ENCODE data around the gene ARR3.
"Not testable (repeated sequence)": the region's sequence is repeated elsewhere in the genome, so short reads cannot be mapped to it uniquely, and the experiment has no call there.

ARR3 gene

DNA sequence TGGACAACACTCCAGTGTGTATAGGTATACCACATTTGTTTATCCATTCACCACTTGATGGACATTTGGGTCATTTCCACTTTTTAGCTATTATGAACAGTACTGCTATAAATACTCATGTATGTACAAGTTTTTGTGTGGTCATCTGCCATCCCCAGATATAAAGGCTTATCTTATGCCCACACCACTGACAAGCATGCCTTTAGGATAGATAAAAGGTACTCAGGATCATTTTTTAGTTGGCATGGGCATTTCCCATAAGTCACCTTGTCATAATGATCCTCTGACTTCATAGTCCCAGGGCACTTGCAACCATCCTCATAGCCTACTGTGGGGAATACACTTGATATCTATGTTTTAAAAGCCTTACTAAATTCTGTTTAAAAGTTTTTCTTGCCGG lies 27.4 kb upstream of the ARR3 start:
- Mint-ChIP-seq H3K4me3 (no peak overlapping the region), H3K27me3 (ENCODE audit: low read depth) (no peaks in the 10 kb centered on the region), H3K9me3 (peaks cover 3% of the 10 kb centered on the region), H3K4me1 (no peaks in the 10 kb centered on the region), H3K36me3 (ENCODE audit: low read depth) (no peaks in the 10 kb centered on the region), H3K27ac (no peak overlapping the region)
- TF ChIP-seq, protein P1, sequence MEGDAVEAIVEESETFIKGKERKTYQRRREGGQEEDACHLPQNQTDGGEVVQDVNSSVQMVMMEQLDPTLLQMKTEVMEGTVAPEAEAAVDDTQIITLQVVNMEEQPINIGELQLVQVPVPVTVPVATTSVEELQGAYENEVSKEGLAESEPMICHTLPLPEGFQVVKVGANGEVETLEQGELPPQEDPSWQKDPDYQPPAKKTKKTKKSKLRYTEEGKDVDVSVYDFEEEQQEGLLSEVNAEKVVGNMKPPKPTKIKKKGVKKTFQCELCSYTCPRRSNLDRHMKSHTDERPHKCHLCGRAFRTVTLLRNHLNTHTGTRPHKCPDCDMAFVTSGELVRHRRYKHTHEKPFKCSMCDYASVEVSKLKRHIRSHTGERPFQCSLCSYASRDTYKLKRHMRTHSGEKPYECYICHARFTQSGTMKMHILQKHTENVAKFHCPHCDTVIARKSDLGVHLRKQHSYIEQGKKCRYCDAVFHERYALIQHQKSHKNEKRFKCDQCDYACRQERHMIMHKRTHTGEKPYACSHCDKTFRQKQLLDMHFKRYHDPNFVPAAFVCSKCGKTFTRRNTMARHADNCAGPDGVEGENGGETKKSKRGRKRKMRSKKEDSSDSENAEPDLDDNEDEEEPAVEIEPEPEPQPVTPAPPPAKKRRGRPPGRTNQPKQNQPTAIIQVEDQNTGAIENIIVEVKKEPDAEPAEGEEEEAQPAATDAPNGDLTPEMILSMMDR (IDR thresholded peaks at IDR 0.05; ENCODE audit: unreplicated experiment in 3 of 3) = no peak

DNA sequence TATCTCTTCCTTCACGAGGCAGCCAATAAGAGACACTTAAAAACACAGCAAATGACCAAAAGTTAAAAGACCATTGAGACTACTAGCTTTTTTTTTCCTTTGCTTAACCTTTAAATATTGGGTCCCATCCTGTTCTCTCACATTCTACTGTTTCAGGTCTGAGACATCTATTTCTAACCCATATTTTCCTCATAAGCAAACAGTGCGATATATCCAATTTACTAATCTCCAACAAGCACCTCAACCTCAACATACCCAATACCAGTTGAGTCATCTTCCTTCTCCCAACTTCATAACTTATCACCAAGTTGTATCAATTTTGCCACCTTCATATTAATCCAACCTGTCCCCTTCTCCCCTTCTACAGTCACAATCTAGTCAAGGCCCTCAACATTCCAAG lies 26.6 kb upstream of the ARR3 start:
- peaks cover 3% of the 10 kb centered on the region for H3K9me3 Mint-ChIP-seq
- no peak overlapping the region for H3K27ac Mint-ChIP-seq
- no peaks in the 10 kb centered on the region for H3K4me1 Mint-ChIP-seq
- no peak overlapping the region for H3K4me3 Mint-ChIP-seq
- no peaks in the 10 kb centered on the region for H3K36me3 Mint-ChIP-seq (ENCODE audit: low read depth)
- TF ChIP-seq, protein P1 (IDR thresholded peaks at IDR 0.05; ENCODE audit: unreplicated experiment in 3 of 3) = no peak
- H3K27me3 Mint-ChIP-seq (ENCODE audit: low read depth) = no peaks in the 10 kb centered on the region

DNA sequence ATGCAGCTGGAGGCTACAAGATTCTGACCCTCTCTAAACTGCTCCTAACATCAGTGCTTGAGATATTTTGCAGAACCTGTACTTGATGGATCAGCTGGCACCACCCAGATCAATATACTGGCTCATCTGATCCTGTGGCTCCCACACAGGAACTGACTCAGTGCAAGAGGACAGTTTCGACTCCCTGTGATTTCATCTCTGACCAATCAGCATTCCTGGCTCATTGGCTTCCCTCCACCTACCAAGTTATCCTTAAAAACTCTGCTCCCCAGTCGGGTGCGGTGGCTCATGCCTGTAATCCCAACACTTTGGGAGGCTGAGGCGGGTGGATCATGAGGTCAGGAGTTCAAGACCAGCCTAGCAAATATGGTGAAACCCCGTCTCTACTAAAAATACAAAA lies 24.5 kb upstream of the ARR3 start:
- H3K9me3 Mint-ChIP-seq; H3K27me3 Mint-ChIP-seq (ENCODE audit: low read depth); H3K27ac Mint-ChIP-seq; H3K4me3 Mint-ChIP-seq; H3K4me1 Mint-ChIP-seq; H3K36me3 Mint-ChIP-seq (ENCODE audit: low read depth): not testable (repeated sequence)

DNA sequence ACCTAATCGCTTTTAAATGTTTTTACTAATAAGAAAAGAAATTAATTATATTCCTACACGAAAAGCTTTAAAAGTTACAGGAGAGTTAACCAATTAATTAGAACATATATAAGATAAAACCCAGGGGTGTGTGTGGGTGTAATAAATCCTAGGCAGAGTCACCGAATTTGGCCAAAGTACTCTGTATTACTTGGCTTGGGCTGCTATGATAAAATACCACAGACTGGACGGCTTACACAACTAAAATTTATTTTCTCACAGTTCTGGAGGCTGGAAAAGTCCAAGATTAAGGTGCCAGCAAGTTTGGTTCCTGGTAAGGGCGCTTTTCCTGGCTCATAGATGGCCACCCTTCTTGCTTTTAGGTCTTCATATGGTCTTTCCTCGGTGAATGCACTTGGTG lies 23.3 kb upstream of the ARR3 start:
- no peaks in the 10 kb centered on the region for H3K4me1 Mint-ChIP-seq
- TF ChIP-seq, protein P1 (IDR thresholded peaks at IDR 0.05; ENCODE audit: unreplicated experiment in 3 of 3) = no peak
- H3K4me3 Mint-ChIP-seq = no peak overlapping the region
- H3K27me3 Mint-ChIP-seq (ENCODE audit: low read depth) = no peaks in the 10 kb centered on the region
- H3K36me3 Mint-ChIP-seq (ENCODE audit: low read depth) = no peaks in the 10 kb centered on the region
- peaks cover 4% of the 10 kb centered on the region for H3K9me3 Mint-ChIP-seq
- H3K27ac Mint-ChIP-seq = no peak overlapping the region

DNA sequence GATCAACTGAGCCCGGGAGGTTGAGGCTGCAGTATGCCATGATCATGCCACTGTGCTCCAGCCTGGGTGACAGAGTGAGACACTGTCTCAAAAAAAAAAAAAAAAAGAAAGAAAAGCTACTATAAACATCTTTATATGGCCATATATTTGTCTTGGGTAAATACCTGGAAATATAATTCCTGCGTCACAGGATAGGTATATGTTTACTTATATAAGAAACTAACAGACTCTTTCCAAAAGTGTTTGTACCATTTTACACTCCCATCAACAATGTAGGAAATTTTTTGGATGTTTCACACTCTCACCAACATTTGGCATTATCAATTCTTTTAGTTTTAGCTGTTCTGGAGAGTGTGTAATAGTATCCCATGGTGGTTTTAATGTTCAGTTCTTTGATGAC lies 20.9 kb upstream of the ARR3 start:
- H3K4me1 Mint-ChIP-seq = no peaks in the 10 kb centered on the region
- H3K9me3 Mint-ChIP-seq = peaks cover 2% of the 10 kb centered on the region
- H3K27me3 Mint-ChIP-seq (ENCODE audit: low read depth) = no peaks in the 10 kb centered on the region
- TF ChIP-seq, protein P1 (IDR thresholded peaks at IDR 0.05; ENCODE audit: unreplicated experiment in 3 of 3) = no peak
- H3K4me3 Mint-ChIP-seq = no peak overlapping the region
- H3K36me3 Mint-ChIP-seq (ENCODE audit: low read depth) = no peaks in the 10 kb centered on the region
- no peak overlapping the region for H3K27ac Mint-ChIP-seq

DNA sequence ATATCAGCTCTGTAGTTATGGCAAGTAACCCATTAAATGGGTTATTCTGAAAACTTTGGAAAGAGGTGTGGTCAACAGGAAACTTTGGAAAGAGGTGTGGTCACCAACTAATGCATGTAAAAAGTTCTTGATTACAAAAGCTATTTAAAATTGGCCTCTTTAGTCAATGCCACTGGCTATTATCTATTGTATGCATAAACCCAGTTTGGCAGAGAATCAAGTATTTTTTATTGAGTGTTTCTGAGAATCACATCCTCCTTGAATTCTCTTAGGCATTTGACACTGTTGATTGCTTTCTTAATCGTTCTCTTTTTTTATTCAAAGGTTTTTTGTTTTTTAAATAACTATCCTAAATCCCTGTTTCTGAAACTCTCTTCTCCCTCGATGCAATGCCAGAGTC lies 15.6 kb upstream of the ARR3 start:
- no peak overlapping the region for H3K27ac Mint-ChIP-seq
- no peak overlapping the region for H3K4me3 Mint-ChIP-seq
- H3K9me3 Mint-ChIP-seq = peaks cover 2% of the 10 kb centered on the region
- no peaks in the 10 kb centered on the region for H3K27me3 Mint-ChIP-seq (ENCODE audit: low read depth)
- no peaks in the 10 kb centered on the region for H3K36me3 Mint-ChIP-seq (ENCODE audit: low read depth)
- TF ChIP-seq, protein P1 (IDR thresholded peaks at IDR 0.05; ENCODE audit: unreplicated experiment in 3 of 3) = no peak
- no peaks in the 10 kb centered on the region for H3K4me1 Mint-ChIP-seq
